ENCODE results near the gene ZFP36. TPM values are rescaled to one million over a fixed set of nuclear protein-coding genes. Genes with fewer than 3 reads are reported as not detected.

ZFP36 gene
- total RNA-seq, 4 donors from 2014 or later, result 426 to 850 (median 540) TPM

DNA sequence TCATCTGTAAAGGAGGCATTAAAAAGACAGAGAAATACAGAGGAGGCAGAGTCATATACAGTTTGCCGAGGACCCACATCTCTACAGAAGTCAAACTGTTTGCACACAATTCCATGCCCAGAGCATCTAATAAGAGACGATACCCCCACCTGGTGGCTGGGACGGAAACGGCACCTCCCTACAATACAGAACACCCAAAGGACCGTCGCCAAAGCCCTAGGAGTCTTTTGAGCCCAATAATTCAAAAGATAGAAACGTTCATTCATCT lies 5.1 kb downstream of the ZFP36 start:
- TF ChIP-seq, protein P1, sequence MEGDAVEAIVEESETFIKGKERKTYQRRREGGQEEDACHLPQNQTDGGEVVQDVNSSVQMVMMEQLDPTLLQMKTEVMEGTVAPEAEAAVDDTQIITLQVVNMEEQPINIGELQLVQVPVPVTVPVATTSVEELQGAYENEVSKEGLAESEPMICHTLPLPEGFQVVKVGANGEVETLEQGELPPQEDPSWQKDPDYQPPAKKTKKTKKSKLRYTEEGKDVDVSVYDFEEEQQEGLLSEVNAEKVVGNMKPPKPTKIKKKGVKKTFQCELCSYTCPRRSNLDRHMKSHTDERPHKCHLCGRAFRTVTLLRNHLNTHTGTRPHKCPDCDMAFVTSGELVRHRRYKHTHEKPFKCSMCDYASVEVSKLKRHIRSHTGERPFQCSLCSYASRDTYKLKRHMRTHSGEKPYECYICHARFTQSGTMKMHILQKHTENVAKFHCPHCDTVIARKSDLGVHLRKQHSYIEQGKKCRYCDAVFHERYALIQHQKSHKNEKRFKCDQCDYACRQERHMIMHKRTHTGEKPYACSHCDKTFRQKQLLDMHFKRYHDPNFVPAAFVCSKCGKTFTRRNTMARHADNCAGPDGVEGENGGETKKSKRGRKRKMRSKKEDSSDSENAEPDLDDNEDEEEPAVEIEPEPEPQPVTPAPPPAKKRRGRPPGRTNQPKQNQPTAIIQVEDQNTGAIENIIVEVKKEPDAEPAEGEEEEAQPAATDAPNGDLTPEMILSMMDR (IDR thresholded peaks at IDR 0.05), result peak; percentile 86 to 100
- no peak for TF ChIP-seq POLR2AphosphoS5 (IDR thresholded peaks at IDR 0.05)
- Histone ChIP-seq H3K4me1 (peaks cover 45% of the 10 kb centered on the region), H3K9me3 (no peaks in the 10 kb centered on the region), H3K27ac (peak overlapping the region; percentile 100), H3K27me3 (no peaks in the 10 kb centered on the region), H3K4me3 (peak overlapping the region; percentile 93), H3K36me3 (peaks cover 22% of the 10 kb centered on the region)
- WGBS, result 0% methylated on average over 7 of the region's 7 CpGs
- DNase-seq (ENCODE audit: low spot score in 2 of 2), result peak; percentile 96 to 97

DNA sequence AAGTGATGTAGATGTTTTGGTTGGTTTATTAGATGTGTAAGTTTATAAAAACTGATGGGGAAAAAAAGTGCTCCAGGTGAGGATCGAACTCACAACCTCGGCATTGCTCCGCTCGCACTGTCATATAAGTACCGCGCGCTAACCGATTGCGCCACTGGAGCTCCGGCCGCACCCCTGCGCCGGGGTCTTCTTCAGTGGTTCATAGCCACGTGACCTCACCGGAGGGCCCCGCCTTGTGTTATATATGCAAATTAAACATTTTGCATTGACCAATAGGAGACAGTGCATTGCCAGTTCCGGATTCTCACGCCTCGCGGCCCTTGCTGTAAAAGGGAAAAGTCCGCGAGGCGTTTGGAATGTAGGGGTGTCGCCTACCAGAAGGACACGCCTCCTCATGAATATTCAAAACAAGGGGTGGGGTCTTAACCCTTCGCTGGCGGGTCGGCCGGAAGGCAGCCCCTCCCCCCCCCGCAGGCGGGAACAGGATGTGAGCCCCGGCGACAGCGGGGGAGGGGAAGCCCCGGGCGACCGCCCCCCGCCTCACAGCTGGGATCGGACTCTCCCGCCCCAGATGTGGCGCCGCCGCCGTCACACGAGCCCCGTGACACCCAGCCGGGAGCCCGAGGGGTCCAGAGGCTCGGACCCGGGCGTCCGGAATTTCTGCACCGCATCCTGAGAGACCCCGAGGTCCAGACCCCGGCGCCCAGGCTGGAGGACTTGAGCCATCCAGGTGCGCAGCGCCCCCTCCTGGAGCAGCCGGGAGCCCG lies 5.6 kb downstream of the ZFP36 start, which contains the start of gene PLEKHG2:
Gene PLEKHG2 (plus strand): TSS at position 570 of the 767 bp plus-strand sequence. CDS start 1,418 bp downstream, outside the sequence.
- WGBS, result 0% methylated on average over 22 of the region's 60 CpGs
- H3K4me1 ChIP-seq, result peaks cover 45% of the 10 kb centered on the region
- TF ChIP-seq, protein P1 (IDR thresholded peaks at IDR 0.05), result peak; percentile 67 to 83
- TF ChIP-seq EP300 (IDR thresholded peaks at IDR 0.05) (no peak), POLR2A (IDR thresholded peaks at IDR 0.05) (peak; percentile 94 to 97), POLR2AphosphoS5 (IDR thresholded peaks at IDR 0.05) (peak; percentile 95 to 100 (median 95))
- H3K36me3 ChIP-seq, result peaks cover 19% of the 10 kb centered on the region
- no peaks in the 10 kb centered on the region for H3K9me3 ChIP-seq
- H3K27me3 ChIP-seq, result no peaks in the 10 kb centered on the region
- peak; percentile 99 for DNase-seq (ENCODE audit: low spot score in 2 of 2)
- H3K4me3 ChIP-seq, result peak within 1 kb of the TSS; percentile 93
- H3K27ac ChIP-seq, result peak within 1 kb of the TSS; percentile 100

DNA sequence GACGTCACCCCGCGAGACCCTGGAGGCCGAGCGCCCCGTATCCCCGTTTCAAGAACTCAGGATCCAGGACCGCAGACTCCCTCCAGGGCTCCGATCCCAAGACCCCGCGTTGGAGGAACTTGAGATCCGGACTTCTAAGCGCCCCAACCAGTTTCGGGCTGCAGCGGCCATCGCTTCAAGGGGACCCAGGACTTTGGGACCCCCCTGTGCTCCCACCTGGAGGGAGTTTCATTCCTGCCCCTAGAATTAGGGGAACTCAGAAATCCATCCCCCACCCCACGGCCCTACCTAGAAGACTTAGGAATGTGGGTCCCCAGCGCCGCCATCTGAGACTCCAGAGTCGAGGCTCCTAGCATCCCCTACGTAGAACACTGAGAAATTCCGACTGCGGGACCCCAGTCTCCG lies 6.2 kb downstream of the ZFP36 start:
- Histone ChIP-seq H3K4me1 (peaks cover 45% of the 10 kb centered on the region), H3K4me3 (peak overlapping the region; percentile 93), H3K36me3 (peaks cover 19% of the 10 kb centered on the region), H3K27me3 (no peaks in the 10 kb centered on the region), H3K9me3 (no peaks in the 10 kb centered on the region), H3K27ac (peak overlapping the region; percentile 81)
- WGBS, result 3% methylated on average over 8 of the region's 24 CpGs
- DNase-seq (ENCODE audit: low spot score in 2 of 2), result no peak
- TF ChIP-seq EP300 (IDR thresholded peaks at IDR 0.05), result no peak
- TF ChIP-seq POLR2A (IDR thresholded peaks at IDR 0.05), result no peak
- no peak for TF ChIP-seq POLR2AphosphoS5 (IDR thresholded peaks at IDR 0.05)
- TF ChIP-seq, protein P1 (IDR thresholded peaks at IDR 0.05), result no peak

DNA sequence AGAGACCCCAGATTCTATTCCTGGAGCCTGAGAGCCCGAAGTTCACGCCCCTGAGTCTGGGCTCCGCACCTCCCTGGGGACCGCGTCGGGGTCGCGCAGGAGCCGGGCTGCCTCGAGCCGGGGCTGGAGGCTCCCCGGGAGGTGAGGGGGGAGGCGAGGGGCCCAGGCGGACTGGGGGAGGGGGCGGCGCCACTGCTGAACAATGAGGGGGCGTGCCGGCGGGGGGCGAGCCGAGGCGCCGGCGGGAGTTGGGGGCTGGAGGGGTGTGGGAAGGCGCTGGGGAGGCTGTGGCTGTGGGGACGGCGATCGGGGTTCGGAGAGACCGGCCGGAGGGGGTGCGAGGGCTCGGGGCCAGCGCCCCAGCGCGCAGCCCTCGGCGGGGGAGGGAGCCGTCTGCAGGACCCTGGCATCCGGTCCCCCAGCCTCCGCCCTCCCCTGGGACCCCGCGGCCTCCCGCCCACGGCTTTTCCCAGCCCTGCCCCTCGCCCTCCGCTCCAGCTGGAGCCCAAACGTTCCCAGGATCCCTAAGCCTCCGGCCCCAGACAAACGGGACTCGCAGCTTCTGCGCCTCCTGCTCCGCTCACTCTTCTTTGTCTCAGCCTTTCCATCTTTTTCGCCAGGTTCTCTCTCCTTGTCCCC lies 6.7 kb downstream of the ZFP36 start:
- DNase-seq (ENCODE audit: low spot score in 2 of 2), result peak; percentile 84 to 89
- peaks cover 45% of the 10 kb centered on the region for H3K4me1 ChIP-seq

More for the DNA sequence above, 6.7 kb downstream of the ZFP36 start:
- H3K27ac ChIP-seq, result peak overlapping the region; percentile 81
- no peaks in the 10 kb centered on the region for H3K27me3 ChIP-seq
- WGBS, result 3% methylated on average over 37 of the region's 54 CpGs
- peak overlapping the region; percentile 93 for H3K4me3 ChIP-seq
- peaks cover 15% of the 10 kb centered on the region for H3K36me3 ChIP-seq
- no peaks in the 10 kb centered on the region for H3K9me3 ChIP-seq
- TF ChIP-seq EP300 (IDR thresholded peaks at IDR 0.05) (no peak), POLR2A (IDR thresholded peaks at IDR 0.05) (no peak), POLR2AphosphoS5 (IDR thresholded peaks at IDR 0.05) (no peak)
- TF ChIP-seq, protein P1 (IDR thresholded peaks at IDR 0.05), result no peak

All from suprapubic skin (tissue), 4 donors.